NCI-H2081 (cell line): Measurements from ENCODE around the gene TRIML1.

Source experiments
- DNase-seq, 2 experiments: peaks; one replicate each; lab custom pipeline; 2025; lab: John Stamatoyannopoulos, UW

TRIML1 gene, protein sequence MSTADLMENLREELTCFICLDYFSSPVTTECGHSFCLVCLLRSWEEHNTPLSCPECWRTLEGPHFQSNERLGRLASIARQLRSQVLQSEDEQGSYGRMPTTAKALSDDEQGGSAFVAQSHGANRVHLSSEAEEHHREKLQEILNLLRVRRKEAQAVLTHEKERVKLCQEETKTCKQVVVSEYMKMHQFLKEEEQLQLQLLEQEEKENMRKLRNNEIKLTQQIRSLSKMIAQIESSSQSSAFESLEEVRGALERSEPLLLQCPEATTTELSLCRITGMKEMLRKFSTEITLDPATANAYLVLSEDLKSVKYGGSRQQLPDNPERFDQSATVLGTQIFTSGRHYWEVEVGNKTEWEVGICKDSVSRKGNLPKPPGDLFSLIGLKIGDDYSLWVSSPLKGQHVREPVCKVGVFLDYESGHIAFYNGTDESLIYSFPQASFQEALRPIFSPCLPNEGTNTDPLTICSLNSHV

DNA sequence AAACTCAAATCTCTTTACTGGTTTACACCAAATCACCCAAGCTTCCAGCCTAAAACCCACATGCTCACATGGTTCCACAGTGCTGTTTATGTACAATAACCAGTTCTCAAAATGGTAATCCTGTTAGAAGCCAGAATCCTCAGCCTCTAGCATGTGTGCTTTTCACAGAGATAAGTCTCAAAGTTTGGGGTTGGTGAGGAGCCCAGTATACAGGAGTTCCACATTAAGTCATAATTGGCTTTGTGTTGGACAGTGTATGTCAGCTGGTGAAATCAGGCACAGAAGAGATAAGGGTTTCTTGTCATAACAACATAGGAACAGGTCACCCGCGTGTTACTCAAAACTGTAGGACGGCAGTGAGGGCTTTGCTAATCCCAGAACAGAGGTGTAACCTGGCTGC is at the start of gene TRIML1:
Gene TRIML1, plus strand, starts transcription at position 301 of the 400 bp plus-strand sequence. CDS start 118 bp downstream, outside the sequence.
- DNase-seq: no peak

DNA sequence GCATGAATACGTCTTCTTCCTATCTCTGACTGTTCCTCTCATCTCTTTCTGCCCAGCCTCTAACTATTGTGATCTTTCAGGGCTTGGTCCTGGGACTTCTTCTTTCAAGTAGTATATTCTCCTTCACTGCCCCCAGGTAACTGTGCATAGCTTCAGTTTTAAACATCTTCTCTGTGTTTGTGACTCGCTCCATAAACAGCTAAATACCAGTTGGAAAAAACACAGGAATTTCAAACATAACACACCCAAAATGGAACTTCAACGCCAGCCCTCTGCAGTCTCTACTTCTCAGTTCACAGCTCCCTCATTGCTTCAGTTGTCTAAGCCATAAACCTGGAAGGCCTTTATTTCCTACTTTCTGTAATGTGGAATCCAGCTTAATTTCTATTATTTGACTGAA is 46.4 kb upstream of the TRIML1 start:
- no peak for DNase-seq

DNA sequence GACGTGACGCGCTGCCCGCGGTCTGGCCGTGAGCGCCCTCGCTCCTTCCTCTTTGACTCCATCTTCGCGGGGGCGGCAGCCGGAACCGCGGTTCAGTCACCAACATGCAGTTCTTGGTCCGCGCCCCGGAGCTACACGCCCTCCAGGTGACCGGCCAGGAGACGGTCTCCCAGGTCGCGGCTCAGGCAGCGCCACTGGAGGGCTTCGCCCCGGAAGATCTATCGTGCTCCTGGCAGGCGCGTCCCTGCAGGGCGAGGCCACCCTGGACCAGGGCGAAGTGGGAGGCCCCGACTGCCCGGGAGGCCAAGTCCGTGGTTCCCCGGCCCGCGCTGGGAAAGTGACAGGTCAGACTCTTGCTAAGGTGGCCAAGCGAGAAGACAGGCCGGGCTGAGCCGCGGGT is 32.8 kb upstream of the TRIML1 start:
- DNase-seq: no peak

DNA sequence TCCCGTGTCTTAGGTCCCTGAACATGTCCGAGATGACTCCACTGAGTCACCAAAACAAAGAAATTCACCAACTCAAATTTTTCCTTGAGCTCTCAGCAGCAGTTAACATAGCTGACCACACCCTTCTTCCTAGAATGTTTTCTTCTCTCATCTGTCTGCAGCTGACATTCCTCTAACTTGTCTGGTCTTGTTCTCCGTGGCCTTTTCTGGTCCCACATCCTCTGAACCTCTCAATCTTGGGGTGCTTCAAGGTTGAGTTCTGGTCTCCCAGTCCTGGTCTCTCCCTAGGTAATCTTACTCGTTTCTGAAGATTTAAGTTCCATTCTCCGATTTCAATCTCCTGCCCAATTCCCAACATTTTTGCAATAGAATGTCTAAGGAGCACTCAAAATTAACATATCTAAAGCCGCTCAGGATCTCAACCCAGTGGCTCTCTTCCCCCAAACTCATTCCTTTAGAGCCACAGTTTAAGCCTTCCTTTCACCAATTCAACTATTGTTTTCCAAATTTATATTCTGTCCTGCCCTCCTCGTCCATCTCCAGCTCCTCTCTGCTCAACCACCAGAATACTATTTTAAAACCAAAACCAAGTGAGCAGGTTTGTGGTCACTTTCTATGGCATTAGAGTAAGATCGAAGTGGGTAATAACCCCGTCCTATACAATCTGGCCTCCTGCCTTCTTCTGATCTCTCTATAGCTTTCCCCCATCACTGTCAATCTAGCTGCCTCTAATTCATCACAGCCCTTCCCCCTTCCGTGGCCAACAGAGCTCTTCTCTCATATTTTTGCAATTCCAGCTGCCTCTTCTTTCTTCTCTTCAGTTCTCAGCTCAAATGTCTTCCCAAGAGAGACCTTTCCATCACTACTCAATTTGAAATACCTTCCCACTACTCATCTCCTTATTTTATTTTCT is 31.1 kb upstream of the TRIML1 start:
- no peak for DNase-seq

DNA sequence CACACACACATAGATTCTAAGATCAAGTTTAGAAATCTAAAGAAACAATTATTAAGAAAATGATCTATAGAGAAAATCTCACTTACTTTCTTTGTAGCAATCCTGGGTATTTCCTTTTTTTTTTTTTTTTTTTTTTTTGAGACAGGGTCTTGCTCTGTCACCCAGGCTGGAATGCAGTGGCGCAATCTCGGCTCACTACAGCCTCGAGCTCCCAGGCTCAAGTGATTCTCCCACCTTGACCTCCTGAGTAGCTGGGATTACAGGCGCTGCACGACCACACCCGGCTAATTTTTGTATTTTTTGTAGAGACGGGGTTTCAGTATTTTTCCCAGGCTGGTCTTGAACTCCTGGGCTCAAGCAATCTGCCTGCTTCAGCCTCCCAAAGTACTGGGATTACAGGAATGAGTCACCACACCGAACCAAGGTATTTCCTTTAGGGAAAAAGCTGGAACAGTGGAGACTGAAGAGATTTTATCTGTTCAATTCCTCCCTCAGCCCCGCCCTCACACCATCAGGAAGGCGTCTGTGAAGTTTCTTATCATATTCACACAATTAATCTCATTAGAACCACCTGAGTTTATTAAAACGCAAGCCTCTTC is 30.0 kb upstream of the TRIML1 start, which contains the start of gene TRIML2:
Gene TRIML2, minus strand, starts transcription at position 447 of the 599 bp plus-strand sequence. CDS start 4,235 bp downstream, outside the sequence.
- no peak for DNase-seq

DNA sequence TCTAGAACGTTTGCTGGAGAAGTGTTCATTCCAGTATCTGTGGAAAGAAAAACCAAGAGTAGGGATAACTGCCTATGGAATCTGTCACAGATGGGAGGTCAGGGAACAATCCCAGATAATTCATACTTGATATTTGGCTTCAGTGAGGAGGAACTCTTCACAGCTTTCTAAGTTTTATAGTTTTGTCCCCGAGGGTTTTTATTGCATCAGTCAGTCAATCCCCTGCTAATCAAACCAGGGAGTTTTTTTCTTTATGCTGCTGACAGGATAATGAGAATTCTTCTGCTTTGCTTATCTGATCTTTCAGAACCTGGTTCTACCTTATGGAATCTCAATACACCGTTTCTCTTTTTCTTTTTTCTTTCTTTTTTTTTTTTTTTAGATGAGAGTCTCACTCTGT is 29.2 kb upstream of the TRIML1 start:
- DNase-seq: no peak

DNA sequence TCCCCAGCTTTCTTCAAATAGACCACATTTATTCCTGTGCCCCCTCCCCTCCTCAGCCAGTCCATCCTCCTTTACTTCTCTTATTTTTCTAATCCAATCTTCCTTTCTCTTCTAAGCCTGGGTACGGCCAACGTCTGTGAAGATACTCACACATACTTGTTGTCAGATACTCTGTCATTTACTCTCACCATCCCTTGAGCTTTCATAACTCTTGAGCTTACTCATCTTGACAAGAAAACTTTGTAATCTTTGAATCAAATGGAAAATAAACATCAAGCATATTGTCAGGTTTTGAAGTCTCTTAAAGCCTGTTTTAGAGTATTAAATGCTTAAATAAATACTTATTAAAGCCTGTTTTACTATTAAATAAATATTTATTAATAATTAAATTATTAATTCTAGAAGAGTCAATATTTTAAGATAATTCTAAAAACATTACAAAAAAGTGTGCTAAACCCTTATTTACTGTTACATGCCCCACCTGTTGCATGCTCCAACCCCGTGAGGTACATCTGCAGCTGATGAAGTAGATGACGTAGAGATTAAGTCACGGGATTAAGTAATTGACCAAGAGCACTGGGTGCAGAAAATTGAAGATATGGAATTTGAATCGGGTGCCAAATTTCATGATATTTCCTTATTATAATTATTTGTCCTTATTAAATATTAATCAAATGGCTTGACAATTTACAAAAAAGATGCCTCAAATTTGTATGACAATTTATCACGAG is 28.3 kb upstream of the TRIML1 start:
- no peak for DNase-seq

DNA sequence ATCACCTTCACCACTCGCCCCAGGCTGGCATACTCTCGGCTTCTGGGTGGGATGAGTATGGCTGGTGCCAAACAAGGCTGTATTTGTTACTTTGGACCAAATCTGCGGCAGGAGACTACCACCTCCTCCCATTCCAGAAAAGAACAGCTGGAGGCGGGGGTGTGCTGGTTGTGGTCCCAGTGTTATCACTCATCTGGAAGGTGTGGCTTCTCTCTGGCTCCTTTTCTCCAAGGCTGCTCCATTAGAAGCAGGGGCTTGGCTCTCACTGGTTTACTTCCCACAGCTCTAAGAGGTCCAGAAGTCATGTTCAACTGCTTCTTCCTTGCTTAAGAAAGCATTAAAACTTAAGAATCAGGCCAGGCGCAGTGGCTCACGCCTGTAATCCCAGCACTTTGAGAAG is 27.3 kb upstream of the TRIML1 start:
- no peak for DNase-seq

DNA sequence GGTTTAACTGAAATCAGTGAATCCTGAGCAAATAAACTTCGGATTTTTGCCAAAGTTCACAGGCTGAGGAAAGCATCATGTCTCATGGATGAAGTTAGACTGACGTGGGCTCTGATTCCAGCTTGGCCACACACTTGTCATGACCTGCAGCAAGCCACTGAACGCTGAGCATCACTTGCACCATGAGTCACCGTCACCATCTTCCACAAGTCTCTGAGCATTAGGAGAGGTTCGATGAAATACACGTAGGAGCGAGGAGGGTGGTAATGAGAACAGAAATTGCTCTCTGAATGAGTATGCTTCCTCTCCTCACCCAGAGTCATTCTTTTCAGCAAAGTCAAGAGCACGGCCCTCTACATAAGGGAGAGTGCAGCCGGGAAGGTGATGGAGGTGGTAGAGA is 26.1 kb upstream of the TRIML1 start:
- no peak for DNase-seq

DNA sequence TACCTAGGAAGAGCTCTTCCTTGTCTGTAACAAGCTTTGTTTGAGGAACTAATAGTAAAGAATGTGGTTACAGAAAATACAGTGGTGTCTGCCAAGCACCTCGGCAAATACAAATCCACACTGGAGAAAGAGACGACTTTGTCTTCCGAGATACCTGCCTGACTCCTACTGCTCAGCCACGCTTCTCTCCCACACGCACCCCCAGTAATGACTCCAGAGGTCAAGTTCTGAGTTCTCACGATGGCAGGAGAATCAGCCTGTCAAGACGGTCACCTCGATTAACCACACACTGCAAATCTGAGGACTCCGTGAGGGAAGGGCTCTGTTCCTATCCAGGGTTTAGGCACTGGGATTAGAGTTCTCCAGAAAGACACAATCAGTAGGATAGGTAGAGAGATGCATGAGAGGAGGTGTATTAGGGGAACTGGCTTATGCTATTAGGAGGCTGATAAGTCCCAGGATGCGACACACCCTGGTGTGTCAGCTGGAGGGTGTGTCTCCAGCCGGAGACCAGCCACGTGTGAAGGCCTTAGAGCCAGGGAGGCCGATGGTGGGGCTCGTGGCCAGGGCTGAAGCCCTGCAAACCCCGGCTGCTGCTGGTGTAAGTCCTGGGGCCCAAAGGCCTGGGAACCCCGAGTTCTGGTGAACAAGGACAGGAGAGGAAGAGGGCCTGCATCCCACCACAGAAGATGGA is 21.5 kb upstream of the TRIML1 start:
- DNase-seq: no peak

DNA sequence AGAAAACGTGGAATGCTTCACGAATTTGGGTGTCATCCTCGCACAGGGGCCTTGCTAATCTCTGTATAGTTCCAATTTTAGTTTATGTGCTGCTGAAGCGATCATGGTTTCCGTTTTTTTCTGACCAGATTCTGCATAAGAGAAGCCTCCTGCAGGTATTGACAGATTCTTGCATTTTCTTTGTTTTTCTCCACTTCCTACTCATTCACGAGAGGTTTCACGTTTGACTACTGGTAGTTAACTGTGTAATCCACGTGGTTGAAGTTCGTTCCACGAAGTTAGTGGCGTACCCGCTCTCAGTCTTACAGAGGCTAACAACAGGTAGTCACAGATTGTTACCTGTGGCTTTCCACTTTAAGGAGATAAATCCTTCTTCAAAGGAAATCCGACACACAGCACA is 17.7 kb upstream of the TRIML1 start:
- no peak for DNase-seq

DNA sequence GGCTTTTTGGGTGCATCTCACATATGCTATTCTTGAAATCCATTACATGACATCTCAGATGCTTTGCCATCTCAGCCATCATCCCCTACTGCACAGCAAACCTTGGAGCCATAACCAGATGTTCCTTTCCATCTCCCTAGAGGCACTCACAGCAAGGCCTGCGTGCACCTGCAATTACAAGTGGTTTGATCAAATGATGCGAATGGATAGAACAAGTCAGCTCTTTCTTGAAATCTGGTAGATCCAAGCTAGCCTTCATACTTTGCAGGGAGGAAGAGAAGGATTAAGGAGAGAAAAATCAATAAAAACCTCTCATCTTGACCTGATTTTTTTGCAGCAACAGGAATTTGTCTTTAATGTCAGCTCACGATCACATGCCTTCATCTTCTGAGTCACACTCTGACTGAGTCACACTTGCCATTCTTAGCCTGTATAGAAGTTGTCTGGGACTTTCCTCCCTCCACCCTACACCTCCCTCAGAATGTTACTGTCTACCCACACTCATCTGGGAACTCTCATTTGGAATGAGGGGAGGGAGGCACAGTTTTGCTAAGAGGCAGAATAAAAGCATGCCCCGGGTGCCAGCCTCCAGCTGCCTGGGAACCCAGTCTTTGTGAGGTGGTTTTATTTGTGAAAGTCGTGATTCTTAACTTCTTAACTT is 11.9 kb upstream of the TRIML1 start:
- DNase-seq: no peak

DNA sequence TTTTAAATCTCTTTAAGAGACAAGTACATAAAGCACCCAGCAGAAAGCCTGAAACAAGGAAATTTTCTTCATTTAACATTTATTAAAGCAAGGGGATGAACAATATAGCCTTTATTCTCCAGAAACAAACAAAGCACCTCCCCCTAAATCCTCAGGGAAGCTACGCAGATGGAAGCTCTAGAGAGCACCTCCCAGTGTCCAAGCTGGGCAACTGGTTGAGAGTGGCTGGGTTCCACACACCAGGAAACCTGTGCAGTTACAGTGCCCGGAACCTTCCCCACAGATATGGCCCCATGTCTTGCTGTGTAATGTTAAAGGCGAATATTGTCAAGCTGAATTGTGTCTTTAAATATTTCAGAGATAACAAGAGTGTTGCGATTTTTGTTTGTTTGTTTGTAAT is 8.9 kb upstream of the TRIML1 start:
- DNase-seq: no peak

DNA sequence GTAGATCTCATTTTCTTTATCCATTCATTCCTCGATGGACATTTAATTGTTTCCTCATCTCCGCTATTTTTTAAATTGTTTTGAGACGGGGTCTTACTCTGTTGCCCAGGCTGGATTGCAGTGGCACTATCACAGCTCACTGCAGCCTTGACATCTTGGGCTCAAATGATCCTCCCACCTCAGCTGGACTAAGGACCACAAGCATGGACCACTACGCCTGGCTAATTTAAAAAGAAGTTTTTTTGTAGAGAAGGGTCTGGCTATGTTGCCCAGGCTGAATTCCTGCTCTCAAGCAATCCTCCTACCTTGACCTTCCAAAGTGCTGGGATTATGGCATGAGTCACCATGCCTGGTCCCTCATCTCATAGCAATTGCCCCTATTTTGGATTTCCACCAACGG is 7.0 kb upstream of the TRIML1 start:
- no peak for DNase-seq

DNA sequence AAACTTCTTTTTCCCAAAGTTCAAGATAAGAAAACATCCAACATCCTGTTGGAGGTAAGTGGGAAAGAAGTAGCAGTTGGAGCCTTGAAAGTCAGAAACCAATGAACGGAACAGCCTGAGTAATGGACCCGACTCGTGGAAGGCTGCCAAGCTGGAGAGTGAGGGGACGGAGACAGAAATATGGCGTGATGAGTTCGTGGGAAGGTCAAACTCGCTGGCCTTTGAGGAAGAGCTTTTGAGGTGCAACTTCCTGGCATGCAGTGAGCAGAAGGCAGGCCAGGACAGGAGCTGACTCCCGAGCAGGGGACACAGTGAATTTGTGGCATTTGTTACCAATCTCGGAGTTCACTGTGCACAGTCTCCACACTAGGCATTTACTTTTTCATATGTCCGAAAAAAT is 1.0 kb upstream of the TRIML1 start:
- no peak for DNase-seq

DNA sequence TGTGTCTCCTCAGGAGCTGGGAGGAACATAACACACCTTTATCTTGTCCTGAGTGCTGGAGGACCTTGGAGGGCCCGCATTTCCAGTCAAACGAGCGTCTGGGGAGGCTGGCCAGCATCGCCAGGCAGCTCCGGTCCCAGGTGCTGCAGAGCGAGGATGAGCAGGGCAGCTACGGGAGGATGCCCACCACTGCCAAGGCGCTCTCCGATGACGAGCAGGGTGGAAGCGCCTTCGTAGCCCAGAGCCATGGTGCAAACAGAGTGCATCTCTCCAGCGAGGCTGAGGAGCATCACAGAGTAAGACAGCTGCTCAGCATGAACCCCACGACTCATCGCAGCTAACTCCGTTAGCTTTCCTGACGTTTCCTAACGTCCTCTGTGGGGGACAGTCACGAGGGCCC is 430 bp downstream of the TRIML1 start:
- no peak for DNase-seq

DNA sequence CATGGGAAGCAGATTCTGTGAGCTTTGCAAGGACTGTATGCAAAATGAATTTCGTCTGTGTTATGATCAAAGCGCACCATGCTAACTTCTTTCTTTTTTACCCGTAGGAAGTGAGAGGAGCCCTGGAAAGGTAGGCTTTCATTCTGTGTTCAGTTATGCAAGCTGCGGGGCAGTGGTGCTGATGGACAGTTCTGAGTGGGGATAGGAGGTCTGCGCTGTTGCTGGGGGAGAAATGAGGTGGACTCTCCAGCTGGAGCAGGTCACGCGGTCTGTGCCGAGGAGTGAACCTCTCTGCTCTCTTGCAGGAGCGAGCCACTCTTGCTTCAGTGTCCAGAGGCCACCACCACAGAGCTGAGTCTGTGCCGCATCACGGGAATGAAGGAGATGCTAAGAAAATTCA is 4.5 kb downstream of the TRIML1 start:
- DNase-seq: no peak

DNA sequence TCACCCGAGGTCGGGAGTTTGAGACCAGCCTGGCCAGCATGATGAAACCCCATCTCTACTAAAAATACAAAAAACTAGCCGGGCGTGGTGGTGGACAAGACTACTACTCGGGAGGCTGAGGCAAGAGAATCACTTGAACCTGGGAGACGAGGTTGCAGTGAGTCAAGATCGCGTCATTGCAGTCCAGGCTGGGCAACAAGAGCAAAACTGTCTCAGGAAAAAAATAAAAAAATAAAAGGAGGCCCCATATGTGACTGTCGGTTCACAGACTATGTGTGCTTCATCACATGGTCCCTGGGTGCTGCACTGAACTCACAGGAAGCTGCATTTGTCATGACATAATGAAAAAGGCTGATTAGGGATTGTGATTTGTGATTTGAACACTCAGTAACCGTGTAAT is 6.4 kb downstream of the TRIML1 start:
- DNase-seq: no peak

DNA sequence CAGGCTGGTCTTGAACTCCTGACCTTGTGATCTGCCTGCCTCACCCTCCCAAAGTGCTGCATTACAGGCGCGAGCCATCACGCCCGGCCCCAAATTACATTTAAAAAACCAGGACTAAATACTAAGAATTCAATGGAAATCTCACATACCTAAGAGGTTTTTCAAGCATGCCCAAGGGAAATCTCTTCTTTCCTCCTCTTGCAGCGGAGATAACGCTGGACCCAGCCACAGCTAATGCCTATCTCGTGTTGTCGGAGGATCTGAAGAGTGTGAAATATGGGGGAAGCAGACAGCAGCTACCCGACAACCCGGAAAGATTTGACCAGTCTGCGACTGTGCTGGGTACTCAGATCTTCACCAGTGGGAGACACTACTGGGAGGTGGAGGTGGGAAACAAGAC is 7.4 kb downstream of the TRIML1 start:
- DNase-seq: no peak

DNA sequence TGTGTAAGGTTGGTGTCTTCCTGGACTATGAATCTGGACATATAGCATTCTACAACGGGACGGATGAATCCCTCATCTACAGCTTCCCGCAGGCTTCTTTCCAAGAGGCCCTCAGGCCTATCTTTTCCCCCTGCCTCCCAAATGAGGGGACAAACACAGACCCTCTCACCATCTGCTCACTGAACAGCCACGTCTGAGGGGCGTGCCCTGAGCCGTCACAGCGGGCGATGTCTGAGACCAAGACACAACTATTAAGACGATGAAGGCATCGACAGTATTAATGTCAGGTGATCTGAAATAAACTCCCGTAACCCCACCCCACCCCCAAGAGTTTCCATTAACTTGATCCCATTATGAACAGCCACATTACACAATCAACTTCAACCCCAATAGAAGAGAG is 7.9 kb downstream of the TRIML1 start:
- DNase-seq: no peak

DNA sequence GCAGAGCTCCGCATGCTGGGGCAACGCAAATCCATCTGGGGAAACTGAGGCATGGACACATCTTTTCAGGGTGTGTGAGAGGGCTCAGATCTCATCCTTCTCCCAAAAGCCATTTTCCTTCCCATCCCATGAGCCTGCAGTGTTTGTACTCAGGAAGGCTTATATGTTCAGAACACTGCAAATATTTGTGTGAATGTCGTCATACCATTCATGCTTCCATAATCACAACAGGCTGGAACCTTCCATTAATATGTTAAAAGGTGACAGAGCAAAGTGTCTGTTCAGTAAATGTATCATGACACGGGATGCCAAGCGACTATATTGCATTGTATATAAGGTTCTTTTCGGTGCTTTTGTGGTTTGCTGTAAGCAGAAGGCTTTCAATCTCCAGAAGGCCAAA is 8.5 kb downstream of the TRIML1 start:
- no peak for DNase-seq
